Spinal cord (tissue), 10 donors: Measurements from ENCODE around the gene GRHPR. TPM values are rescaled to one million over a fixed set of nuclear protein-coding genes. Genes with fewer than 3 reads are reported as not detected.
A peak's percentile ranks its signal among the peaks of the same experiment; 100 is the strongest.
"Not testable (repeated sequence)": the region's sequence is repeated elsewhere in the genome, so short reads cannot be mapped to it uniquely, and the experiment has no call there.

ENCODE experiments used
- DNase-seq, 6 donors: peaks; one replicate each; pipeline versions ENCODE4 v3.0.0 to v3.0.0-alpha.2; 2013 to 2015; ENCODE audit warnings: low spot score in 6 of 6, low read depth in 4 of 6
- H3K27ac ChIP-seq: one replicate; pipeline ENCODE4 v1.5.1; 2013; ENCODE audit warnings: low read depth, low read length, control low read depth
- H3K27me3 ChIP-seq: one replicate; pipeline ENCODE4 v1.6.1; 2013; ENCODE audit warnings: low read length; ENCODE audit not compliant: control insufficient read depth, insufficient read depth
- H3K36me3 ChIP-seq: one replicate; pipeline ENCODE4 v1.6.1; 2013; ENCODE audit warnings: low read length; ENCODE audit not compliant: control insufficient read depth, insufficient read depth
- H3K4me1 ChIP-seq: one replicate; pipeline ENCODE4 v1.6.1; 2013; ENCODE audit warnings: low read length; ENCODE audit not compliant: control insufficient read depth, insufficient read depth
- H3K4me3 ChIP-seq: one replicate; pipeline ENCODE4 v1.5.1; 2013; ENCODE audit warnings: low read depth, low read length, control low read depth
- H3K9me3 ChIP-seq: one replicate; pipeline ENCODE4 v1.6.1; 2013; ENCODE audit warnings: low read length; ENCODE audit not compliant: control insufficient read depth, insufficient read depth
- WGBS: methylation state at CpG from one replicate; pipeline ENCODE4 v1.1.5; 2013; ENCODE audit warnings: missing lambda C conversion rate; ENCODE audit not compliant: insufficient coverage; 5-methylcytosine and 5-hydroxymethylcytosine counted together
- polyA plus RNA-seq, 2 donors: library from polyadenylated mRNA; unstranded; fragments of 120-200 nt; gene quantifications; one replicate each; pipeline ENCODE4 v1.2.1, GENCODE V29; 2013; ENCODE audit not compliant: insufficient read length in 2 of 2
- total RNA-seq, 2 donors: library from RNA; depleted of rRNA in 1 of 2; stranded (reverse); fragments of 120-200 nt in 1 of 2; fragments of >200 nt in 1 of 2; gene quantifications; one replicate each; pipeline versions ENCODE4 v1.2.3 to v1.2.4, GENCODE V29; 2013 to 2014
- donor health status: healthy.

GRHPR gene
- total and polyA plus RNA-seq, 4 donors: 68.6 to 157 (median 136) TPM

DNA sequence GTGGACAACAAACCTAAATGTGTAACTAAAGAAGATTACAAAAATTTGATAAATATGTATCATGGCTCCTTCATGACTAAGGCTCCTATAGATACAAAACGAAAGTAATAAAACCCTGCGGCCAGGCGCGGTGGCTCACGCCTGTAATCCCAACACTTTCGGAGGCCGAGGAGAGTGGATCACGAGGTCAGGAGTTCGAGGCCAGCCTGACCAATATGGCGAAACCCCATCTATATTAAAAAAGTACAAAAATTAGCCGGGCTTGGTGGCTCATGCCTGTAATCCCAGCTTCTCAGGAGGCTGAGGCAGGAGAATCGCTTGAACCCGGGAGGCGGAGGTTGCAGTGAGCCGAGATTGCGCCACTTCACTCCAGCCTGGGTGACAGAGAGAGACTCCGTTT is 45.0 kb downstream of the GRHPR start:
- not testable (repeated sequence) for H3K27ac ChIP-seq, H3K9me3 ChIP-seq, DNase-seq, H3K4me3 ChIP-seq, H3K36me3 ChIP-seq, H3K27me3 ChIP-seq
- 100% methylated on average over 6 of the region's 17 CpGs for WGBS
- peaks cover 14% of the 10 kb centered on the region for H3K4me1 ChIP-seq

DNA sequence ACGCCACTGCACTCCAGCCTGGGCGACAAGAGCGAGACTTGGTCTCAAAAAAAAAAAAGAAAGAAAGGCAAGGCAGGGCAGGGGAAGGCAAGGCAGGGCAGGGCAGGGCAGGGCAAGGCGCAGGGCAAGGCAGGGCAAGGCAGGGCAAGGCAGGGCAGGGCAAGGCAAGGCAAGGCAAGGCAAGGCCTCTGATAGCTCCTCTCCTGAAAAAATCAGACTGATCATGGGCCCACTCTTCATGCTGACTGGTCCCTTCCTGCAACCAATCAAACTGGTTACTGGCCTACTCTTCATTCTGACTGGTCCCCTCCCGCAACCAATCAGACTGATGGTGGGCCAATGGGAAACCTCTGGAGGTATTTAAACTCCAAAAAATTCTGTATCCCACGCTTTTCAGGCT is 46.1 kb downstream of the GRHPR start:
- 91% methylated on average over 6 of the region's 6 CpGs for WGBS
- no peaks in the 10 kb centered on the region for H3K27me3 ChIP-seq
- peaks cover 14% of the 10 kb centered on the region for H3K4me1 ChIP-seq
- H3K27ac ChIP-seq: no peak overlapping the region
- H3K36me3 ChIP-seq: no peaks in the 10 kb centered on the region
- no peak for DNase-seq
- no peaks in the 10 kb centered on the region for H3K9me3 ChIP-seq
- no peak overlapping the region for H3K4me3 ChIP-seq

DNA sequence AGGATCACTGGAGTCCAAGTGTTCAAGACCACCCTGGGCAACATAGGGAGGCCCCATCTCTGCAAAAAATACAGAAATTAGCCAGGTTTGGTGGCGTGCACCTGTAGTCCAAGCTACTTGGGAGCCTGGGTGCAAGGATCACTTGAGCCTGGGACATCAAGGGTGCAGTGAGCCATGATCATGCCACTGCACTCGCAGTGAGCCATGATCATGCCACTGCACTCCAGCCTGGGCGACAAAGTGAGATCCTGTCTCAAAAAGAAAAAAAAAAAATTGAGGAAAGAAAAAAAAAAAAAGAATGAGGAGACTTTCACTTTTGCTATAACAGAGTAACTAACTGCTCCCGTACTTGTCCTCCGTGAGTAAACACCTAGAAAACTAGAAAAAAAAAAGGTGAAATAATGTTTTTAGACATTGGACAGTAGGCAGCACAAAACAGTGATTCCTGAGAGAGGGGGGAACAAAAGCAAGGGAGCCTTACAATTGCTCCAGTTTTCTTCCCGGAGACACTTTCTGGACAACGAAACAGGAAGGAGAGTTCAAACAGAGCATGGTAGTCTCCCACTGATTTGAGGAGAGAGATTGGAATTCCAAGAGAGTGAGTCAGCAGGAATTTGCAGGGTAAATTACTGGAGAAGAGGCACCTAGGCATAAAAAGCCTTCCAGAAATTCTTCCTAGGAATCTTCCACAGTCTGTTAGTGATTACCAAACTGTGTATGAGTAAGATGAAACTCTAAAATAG is 49.6 kb downstream of the GRHPR start:
- Histone ChIP-seq H3K27ac (peak overlapping the region; percentile 75), H3K27me3 (no peaks in the 10 kb centered on the region), H3K4me3 (no peak overlapping the region), H3K4me1 (peaks cover 3% of the 10 kb centered on the region), H3K36me3 (no peaks in the 10 kb centered on the region), H3K9me3 (peaks cover 3% of the 10 kb centered on the region)
- DNase-seq: peak in 1 of 6 donors; percentile 63
- WGBS: 30% methylated on average over 5 of the region's 7 CpGs

DNA sequence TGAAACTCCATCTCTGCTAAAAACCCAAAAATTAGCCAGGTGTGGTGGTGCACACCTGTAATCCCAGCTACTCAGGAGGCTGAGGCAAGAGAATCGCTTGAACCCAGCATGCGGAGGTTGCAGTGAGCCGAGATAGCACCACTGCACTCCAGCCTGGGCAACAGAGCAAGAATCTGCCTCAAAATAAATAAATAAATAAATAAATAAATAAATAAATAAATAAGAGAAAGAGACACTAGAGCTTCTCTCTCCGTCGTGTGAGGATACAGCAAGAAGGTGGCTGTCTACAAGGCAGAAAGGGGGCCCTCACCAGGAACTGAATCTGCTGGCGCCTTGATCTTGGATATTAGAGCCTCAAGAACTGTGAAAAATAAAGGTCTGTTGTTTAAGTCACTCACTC is 51.5 kb downstream of the GRHPR start:
- not testable (repeated sequence) for H3K27ac ChIP-seq, H3K27me3 ChIP-seq, H3K4me1 ChIP-seq, H3K9me3 ChIP-seq, H3K4me3 ChIP-seq, H3K36me3 ChIP-seq, DNase-seq
- WGBS: 33% methylated on average over 3 of the region's 6 CpGs

DNA sequence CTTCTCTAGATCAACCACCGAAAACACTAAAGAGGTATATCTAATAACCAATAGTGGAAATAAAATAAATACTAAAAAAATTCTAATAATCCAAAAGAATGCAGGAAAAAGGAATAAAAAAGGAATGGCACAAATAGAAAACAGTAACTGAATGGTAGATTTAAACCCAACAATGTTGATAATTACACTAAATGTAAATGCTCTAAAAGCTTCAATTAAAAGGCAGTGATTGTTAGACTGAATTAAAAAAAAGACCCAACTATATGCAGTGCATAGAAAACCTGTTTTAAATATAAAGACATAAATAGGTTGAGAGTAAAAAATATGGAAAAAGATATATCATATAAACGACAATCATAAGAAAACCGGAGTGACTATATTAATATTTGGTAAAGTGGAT is 51.9 kb downstream of the GRHPR start:
- DNase-seq: no peak
- Histone ChIP-seq H3K4me3 (no peak overlapping the region), H3K4me1 (peaks cover 3% of the 10 kb centered on the region), H3K27me3 (no peaks in the 10 kb centered on the region), H3K27ac (no peak overlapping the region), H3K9me3 (peaks cover 3% of the 10 kb centered on the region), H3K36me3 (no peaks in the 10 kb centered on the region)
- no CpG with 5 or more reads among the region's 3 CpGs for WGBS

DNA sequence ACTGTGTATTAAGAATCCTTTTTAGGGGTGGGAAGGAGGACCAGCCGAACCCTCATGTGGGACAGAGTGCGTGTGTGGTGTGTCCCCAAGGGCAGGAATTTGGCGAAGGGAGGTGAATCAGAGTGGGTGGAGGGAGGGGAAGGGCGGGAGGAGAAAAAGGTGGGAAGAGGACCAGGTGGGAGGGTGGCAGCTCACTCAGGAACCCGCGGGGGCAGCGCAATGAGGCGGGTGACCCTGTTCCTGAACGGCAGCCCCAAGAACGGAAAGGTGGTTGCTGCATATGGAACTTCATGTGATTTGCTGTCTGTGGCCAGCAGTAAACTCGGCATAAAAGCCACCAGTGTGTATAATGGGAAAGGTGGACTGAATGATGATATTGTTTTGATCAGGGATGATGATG is 54.4 kb downstream of the GRHPR start:
- 82% methylated on average over 11 of the region's 11 CpGs for WGBS
- DNase-seq: no peak
- H3K27ac ChIP-seq: no peak overlapping the region
- peaks cover 3% of the 10 kb centered on the region for H3K9me3 ChIP-seq
- H3K4me3 ChIP-seq: no peak overlapping the region
- no peaks in the 10 kb centered on the region for H3K36me3 ChIP-seq
- H3K4me1 ChIP-seq: peaks cover 3% of the 10 kb centered on the region
- H3K27me3 ChIP-seq: no peaks in the 10 kb centered on the region

DNA sequence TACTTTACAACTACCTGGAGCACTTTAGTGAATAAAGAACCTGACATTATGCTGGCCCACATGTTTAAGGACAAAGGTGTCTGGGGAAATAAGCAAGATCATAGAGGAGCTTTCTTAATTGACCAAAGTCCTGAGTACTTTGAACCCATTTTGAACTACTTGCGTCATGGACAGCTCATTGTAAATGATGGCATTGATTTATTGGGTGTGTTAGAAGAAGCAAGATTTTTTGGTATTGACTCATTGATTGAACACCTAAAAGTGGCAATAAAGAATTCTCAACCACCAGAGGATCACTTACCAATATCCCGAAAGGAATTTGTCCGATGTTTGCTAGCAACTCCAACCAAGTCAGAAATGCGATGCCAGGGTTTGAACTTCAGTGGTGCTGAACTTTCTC is 54.9 kb downstream of the GRHPR start:
- 93% methylated on average over 3 of the region's 4 CpGs for WGBS
- H3K36me3 ChIP-seq, H3K27ac ChIP-seq, H3K27me3 ChIP-seq, H3K4me3 ChIP-seq, H3K9me3 ChIP-seq, H3K4me1 ChIP-seq, DNase-seq: not testable (repeated sequence)

DNA sequence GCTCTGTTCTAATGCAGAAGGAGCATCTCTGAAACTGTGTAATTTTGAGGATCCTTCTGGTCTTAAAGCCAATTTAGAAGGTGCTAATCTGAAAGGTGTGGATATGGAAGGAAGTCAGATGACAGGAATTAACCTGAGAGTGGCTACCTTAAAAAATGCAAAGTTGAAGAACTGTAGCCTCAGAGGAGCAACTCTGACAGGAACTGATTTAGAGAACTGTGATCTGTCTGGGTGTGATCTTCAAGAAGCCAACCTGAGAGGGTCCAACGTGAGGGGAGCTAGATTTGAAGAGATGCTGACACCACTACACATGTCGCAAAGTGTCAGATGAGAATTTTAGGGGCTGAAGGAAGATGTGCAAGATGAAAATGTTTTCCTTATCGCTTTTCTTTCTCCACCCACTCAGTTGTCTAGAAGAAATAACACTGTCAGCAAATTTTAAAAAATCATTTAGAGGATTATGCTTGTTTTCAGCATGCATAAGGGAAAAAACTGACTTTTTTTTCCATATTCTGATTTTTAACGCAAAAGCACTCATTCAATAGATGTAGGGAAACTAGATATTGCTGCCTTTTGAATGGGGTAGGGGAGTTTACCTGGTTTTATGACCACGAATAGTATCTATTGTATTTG is 55.6 kb downstream of the GRHPR start:
- 83% methylated on average over 1 of the region's 5 CpGs for WGBS
- DNase-seq, H3K4me1 ChIP-seq, H3K36me3 ChIP-seq, H3K27me3 ChIP-seq, H3K9me3 ChIP-seq, H3K4me3 ChIP-seq, H3K27ac ChIP-seq: not testable (repeated sequence)

DNA sequence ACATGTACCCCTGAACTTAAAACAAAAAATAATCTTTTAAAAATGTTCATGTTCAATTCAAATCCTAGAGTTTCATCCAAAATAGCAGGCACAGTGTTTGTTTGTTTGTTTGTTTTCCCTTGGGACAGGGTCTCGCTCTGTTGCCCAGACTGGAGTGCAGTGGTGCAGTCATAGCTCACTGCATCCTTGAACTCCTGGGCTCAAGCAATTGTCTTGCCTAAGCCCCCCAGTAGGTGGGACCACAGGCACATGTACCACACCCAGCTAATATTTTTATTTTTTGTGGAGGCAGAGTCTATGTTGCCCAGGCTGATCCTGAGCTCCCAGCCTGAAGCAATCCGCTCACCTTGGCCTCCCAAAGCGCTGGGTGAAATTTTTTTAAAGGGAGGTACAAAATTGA is 58.3 kb downstream of the GRHPR start:
- Histone ChIP-seq H3K27ac (no peak overlapping the region), H3K4me3 (no peak overlapping the region), H3K36me3 (no peaks in the 10 kb centered on the region), H3K4me1 (peaks cover 10% of the 10 kb centered on the region), H3K9me3 (no peaks in the 10 kb centered on the region), H3K27me3 (no peaks in the 10 kb centered on the region)
- DNase-seq: no peak
- WGBS: 80% methylated on average over 1 of the region's 3 CpGs
